Activated T-helper 1 cell treated with Interleukin-2 at 50 U/mL for 16 hours (primary cell): Measurements from ENCODE around the gene GPX3.

ENCODE experiments used
- DNase-seq: peaks from one replicate; pipeline ENCODE4 v3.0.0-alpha.2; 2020; ENCODE audit warnings: low read depth

The GPX3 gene

DNA sequence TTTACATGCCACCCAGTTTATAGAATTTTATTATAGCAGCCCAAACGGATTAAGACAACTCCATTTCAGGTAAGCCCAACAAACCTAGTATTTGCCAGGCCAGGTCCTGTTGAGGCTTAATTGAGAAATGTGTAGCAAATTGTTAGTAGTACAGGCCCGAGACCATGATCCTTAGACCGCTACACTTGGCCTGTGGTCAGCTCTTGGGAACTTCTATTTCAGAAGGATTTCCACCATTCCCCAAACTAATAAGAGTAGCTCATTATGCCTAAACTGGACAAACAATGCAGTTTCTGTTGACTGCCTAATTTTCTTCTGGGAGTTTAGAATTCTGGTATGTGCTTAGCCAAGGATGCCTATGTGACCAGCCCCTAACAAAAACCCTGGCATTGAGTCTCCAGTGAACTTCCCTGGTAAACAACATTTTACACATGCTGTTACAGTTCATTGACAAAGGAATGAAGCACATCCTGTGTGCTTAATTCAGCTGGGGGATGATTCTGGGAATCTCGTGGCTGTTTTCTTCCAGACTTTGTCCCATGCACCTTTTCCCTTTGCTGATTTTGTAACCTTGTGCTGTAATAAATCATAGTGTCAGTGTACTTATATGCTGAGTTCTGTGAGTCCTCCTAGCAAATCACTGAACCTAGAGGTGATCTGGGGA, 5.6 kb upstream of the GPX3 start:
- DNase-seq, result no peak

DNA sequence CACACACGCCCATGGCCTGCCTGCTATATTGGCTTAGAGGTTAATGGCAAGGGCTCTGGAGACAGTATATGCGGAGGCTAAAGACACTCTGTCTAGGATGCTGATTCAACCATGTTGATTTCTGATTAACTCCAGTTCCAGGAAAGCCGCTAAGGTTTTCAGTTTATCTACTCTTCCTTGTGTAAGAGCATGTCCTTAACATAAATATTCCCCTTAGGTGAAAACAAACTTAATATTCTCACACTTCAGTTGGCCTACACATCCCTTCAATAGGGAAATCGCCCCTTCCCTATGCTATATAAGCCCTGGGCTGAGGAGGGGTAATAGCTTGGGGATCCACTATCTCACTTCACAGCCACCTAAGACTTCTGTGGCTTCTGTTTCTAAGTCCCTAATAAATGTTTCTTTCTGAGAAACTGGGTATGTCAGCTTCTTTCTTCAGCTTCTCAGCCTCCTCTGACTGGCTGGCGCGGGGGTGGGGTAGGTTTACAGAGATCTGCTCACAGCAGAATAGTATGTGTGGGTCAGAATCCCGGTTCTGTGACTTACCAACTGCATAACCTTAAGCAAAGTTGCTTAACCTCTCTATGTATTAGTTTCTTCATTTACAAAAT, 4.3 kb upstream of the GPX3 start:
- DNase-seq, result no peak

DNA sequence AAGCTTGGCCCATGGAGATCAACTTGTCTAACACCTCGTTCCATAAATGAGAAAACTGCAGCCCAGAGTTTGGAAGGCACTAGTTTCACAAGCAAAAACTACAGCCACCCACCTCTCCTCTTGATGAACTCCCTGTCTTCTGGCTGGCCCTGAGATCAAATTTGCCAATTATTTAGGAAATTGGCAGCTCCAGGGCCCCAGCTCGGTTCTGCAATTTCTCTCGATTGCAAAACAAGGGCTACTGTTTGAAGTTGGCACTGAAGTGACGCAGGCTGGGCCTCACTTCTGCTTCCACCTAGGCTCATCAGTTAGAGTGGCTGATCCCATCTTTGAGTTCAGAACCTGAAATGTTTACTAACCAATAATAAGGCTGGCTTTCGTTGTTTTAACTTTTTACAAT, 3.7 kb upstream of the GPX3 start:
- DNase-seq, result no peak

DNA sequence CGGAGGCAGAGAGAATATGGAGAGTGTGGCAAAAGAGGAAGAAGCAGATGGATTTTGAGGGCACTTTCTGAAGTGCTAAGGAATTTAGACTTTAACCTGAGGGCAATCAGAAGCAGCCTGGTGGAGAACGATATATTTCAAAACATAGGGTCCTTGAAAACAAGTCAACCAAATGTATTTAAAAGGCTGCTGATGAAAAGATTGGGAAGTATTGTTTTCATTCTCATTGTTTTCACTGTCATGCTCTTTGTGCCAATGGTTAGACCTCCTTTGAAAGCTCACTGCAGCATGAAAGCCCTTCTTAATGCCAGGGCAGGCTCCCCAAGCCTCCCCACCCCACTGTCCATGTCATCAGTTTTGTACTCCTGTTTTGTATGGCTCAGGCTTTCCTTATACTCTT, 2.5 kb upstream of the GPX3 start:
- DNase-seq, result no peak

DNA sequence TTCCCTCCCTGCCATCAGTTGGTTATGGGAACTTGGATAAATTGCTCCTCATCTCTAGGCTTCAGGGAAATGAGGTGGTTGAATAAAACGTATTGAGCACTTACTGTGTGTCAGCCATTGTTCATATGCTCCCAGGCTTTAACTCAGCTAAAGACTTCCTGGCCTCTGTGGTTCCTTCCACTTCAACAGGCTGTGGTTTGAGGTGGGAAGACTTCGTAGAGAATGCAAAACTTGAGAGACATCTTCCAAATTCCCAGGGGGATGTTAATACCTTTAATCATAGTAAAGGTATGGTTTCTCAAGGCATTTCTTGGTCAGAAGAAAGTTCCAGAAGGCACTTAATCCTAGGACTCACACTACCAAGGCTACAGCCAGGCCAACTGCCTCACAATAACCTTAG, 1.5 kb upstream of the GPX3 start:
- DNase-seq, result no peak

DNA sequence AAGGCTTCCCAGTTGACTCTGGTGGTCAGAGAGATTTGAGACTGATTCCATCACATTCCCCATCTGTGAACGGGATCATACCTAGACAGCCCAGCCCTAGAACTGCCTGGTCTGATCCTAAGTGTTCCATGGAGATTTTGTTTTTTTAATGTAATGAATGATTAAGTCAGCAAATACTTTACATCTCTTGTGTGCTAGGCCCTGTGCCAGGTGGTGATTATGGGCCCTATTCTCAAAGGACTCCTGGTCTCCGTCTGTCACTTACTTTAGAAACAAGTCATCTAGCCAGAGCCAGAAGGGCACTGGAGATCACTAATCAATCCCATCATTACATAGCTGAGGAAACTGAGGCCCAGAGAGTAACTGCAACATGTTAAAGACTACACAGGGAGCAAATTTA, 1.1 kb upstream of the GPX3 start:
- no peak for DNase-seq

DNA sequence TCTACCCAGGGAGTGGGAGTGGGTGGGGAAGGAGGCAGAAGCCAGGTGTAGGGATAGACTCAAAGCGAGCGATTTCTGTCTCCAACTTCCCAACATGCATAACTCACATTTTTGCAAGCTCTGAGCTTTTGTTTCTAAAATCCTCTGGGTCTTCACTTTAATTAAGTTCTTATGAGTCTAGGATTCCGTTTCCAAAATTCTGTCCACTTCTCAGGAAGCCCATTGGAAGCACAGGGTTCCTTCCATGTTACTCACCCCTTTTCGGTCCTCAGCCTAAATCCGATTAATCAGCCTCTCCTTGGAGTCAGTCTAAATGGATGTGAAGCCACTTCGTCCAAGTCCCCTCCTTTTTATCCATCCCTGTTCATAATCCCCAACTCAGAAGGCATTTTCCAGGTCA, 1.4 kb downstream of the GPX3 start:
- DNase-seq, result no peak

DNA sequence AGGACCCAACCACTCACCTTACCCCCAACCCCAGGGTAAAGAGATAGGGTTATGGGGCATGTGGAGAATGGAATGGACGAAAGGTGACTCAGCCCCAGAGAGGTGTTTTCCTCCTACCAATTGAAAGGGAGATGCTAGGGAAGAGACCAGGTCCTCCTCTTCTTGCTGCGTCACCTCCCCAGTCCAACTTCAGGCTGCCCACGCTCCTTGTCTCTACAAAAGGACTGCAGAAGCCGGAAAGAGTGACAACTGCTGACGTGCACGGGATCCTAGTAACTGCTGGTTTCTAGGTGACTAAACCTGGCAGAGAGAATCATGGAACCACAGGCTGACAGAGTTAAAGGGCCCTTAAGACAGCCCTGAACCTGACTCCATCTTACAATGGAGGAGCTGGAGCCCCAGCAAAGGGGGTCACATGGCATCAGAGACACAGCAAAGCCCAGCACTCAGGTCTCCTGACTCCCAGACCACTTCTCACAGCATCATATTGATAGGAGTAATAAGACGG, 2.2 kb downstream of the GPX3 start:
- DNase-seq, result no peak

DNA sequence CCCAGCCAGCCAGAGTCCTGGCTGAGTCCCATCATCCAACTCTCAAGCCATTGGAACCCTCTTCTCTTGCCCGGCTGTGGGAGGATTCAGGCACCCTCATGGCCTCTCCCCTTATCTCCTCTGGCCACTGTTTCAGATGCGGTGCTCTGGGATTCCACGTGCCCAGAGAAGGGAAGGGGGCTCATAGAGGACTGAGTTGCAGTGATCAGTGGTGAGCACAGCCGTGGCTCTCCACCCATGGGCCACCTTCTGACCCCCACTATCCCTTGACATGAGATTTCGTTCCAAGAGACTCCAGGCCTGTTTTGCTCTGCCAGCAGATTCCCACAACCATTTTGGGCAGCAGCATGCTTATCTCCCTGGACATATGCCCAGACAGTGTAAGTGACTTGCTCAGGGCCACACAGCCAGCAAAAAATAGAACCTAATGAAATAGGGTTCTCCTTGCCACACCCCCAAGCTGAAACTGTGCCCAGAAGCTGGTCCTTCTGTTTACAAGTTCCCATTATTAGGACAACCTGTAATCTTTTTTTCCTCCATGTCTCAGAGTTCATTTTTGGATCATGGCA, 2.7 kb downstream of the GPX3 start:
- no peak for DNase-seq

DNA sequence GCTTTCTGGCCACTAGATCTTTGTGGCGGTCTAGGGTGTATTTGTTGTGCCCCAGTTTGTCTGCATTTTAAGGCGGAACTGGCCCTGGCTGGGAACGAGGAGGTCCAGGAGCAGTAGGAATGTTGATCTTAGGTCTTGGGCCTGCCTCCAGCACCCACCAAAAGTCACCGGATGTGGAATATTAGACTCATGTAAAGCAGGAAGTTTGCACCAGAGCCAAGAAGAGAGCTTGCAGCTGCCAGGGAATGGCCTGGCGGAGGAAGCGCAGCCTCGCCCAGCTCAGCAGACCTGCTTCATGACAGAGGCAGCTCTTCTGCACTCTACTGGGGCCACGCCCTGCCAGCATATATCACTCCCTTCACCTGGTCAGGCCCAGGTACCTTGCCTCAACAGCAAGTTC, 3.3 kb downstream of the GPX3 start:
- no peak for DNase-seq

DNA sequence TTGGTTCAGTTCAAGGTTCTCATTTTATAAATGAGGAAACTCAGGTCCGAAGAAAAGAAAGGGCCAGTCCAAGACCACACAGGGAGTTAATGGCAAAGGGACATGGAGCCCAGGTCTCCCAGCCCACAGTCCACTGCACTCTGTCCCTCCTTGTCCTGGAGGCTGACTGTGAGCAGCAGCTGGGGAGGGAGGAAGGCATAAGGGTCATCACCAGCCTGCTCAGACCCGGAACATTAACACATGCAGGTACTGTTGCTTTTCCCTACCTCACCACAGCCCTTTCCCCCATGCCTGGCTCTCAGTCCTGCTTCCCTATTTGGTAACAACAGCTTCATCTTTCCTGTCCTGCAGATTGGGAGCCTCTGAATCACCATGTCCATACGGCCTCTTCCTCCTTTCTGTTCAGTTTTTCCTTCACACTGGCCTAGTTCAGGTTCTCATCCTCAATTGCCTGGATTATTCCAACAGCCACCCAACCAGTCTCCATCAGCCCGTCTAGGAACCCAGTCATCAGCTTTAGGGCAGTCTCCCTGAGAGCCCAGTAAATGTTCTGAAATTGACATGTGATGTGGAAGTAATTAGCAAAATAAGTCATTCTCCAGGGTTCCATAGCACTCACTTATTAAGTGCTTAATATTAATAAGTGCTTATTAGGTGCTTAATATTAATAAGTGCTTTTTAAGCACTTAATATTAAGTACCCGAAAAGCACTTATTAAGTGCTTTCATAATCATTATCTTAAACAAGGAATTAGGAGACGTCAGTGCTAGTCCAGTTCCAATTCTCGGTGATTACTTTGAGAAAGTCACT, 4.3 kb downstream of the GPX3 start:
- DNase-seq, result no peak

DNA sequence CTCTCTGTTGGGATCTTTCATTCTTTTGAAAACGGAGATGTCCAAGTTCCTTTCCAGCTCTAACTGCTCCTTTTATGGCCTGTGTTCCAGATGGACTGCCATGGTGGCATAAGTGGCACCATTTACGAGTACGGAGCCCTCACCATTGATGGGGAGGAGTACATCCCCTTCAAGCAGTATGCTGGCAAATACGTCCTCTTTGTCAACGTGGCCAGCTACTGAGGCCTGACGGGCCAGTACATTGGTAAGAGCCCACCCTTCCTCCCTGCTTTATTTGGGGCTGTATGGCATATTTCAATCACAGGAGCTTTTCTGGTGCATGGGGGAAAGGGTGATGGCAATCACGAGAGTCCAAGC, 4.8 kb downstream of the GPX3 start:
- DNase-seq, result no peak

DNA sequence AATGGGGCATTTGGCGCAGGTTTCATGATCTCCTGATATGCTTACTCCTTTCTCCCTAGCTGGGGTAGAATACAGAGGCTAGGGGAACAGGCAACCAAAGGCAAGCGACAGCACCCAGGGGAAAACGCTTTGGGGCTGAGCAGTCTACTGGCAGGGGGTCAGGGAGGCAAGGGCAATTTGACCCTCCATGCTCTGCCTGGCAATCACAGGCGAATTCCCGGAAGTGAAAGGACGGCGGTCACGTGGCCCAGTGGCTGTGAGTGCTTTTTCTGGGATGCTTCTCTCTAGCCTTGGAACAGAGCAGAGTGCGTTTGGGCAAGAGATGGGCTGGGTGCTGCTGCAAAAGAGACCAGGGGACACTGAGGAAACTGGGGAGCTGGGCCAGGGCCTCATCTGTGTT, 5.7 kb downstream of the GPX3 start:
- DNase-seq, result no peak

DNA sequence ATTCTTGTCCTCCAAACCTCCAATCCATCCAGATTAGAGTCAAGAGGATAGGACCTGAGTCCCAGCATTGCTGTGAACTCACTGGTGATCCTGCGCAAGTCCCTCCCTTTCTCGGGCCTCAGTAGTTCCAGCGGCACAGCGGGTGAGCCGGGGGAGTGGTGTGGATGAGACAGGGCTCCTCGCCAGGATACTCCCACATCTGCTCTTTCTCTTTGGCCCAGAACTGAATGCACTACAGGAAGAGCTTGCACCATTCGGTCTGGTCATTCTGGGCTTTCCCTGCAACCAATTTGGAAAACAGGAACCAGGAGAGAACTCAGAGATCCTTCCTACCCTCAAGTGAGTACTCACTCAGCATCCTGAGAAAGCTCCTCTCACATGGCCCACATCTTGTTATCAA, 6.3 kb downstream of the GPX3 start:
- no peak for DNase-seq

DNA sequence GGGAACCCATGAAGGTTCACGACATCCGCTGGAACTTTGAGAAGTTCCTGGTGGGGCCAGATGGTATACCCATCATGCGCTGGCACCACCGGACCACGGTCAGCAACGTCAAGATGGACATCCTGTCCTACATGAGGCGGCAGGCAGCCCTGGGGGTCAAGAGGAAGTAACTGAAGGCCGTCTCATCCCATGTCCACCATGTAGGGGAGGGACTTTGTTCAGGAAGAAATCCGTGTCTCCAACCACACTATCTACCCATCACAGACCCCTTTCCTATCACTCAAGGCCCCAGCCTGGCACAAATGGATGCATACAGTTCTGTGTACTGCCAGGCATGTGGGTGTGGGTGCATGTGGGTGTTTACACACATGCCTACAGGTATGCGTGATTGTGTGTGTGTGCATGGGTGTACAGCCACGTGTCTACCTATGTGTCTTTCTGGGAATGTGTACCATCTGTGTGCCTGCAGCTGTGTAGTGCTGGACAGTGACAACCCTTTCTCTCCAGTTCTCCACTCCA, 7.6 kb downstream of the GPX3 start:
- DNase-seq, result no peak

DNA sequence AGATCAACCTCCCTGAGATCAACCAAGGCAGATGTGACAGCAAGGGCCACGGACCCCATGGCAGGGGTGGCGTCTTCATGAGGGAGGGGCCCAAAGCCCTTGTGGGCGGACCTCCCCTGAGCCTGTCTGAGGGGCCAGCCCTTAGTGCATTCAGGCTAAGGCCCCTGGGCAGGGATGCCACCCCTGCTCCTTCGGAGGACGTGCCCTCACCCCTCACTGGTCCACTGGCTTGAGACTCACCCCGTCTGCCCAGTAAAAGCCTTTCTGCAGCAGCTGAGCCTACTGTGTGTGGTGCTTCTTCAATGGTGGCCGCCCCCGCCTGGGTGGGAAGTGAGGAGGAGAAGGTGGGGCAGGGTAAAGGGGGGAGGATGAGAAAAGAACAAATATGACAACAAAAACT, 8.3 kb downstream of the GPX3 start:
- no peak for DNase-seq

DNA sequence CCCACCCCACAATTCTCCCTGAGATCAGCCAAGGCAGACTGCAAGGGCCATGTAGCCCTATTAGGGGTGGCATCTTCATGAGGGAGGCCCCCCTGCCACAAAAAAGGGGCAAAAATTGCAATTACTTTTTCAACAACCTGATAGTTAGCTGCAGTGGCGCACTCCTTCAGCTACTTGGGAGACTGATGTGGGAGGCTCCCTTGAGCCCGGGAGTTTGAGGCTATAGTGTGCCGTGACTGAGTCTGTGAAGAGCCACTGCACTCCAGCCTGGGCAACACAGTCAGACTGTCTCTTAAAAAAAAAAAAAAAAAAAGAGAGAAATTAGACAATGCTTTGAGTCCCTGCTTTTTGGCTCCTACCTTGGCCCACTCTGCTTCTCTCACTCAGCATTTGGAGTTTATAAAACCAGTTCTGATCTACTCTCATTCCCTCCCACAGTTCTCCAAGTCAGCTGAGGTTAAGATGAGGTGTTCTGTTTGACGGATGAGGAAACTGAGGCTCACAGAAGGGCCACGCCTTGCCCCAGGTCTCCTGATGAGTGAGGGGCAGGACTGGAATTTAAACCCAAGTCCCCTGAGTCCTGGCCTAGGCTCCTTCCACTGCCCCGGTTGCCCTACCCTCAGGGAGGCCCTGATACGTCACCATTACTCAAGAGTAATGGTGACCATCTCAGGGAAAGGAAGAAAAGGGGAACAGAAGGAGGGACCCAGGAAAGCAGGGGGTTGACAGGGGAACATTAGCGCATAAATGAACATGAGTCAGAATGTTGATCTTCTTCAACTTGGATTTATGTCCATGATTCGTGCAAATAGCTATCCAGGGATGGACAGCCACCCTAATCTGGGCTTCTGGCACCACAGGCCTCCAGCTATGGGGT, 9.0 kb downstream of the GPX3 start:
- DNase-seq, result no peak

DNA sequence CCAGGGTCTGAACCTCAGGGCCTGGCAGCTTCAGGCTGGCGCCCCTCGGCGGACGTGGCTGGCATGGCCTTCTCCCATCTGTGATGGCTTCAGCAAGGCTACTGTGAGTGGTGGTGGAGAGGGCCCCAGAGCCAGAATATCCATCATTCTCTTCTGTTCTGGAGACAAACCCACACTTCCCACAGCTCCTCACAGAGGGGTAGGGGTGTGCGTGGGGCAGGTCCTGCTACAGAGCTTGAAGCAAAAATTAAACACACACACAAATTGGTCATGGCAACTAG, 9.6 kb downstream of the GPX3 start:
- no peak for DNase-seq

DNA sequence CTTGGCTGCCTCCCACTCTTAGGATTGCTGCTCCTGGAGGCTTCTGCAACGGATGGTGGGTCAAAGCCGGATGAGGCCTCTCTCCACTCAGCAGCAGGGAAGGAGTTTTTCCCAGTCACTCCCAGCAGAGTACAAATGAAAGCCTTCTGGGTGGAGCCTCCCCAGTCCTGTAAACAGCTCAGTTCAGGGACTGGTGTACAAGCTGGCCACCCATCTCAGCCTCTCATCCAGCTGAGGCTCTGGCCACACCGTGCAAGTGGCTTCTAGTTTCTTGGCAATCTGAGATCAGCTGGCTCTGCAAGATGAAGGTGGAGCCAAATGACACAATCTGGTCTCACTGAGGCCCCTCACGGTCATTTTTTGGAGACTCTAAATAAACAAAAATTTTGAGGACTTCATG, 10.0 kb downstream of the GPX3 start:
- DNase-seq, result no peak

DNA sequence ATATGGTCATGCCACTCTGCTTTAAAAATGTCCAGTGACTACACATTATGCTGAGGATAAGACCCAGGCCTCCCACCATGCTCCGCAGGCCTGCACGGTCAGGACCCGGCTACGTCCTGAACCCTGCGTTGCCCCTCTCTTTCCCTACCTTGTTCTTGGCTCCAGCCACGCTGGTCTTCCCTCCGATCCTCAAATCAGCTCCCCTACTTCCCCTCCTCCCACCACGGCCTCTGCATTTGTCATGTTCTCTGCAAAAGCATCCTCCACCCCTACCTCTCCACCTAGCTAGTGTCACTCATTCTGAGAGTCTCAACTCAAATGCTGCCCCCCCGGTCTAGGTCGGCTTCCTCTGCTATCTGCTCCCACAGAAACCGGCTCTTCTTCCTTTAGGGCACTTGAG, 11.2 kb downstream of the GPX3 start:
- DNase-seq, result no peak

DNA sequence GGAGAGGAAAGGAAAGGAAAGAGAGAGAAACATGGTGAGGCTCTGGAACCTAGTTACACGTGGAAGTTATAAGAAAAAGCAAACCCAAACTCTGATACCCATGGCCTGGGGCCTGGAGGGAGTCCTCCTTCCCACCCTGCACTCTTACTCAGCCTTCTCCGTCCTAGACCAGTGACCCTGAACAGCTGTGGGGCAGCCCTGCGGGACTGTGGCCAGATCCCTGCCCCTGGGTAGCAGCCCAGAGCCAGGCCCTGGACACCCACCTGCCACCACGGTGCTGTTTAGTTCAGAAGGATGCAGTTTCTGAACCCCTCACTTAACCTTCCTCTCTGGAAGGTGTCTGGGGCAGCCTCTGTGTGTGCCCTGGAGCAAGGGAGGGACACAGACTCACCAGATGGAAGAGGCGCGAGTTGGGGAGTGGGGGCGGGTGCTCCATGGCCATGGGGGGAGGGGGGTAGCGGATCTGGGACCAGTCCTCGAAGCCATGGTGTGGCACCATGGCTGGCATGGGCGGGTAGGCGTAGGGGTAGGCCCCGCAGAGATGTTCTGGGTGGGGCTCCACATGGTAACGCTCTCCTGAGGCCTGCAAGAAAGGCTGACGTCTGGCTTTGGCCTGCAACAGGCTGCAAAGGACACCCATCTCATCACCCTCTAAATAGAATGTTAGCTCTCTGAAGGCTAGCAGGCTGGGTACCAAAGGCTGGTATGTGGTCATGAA, 13.0 kb downstream of the GPX3 start:
- DNase-seq, result no peak
